ENCODE data around the gene PRDM12. TPM values are rescaled to one million over a fixed set of nuclear protein-coding genes. Genes with fewer than 3 reads are reported as not detected.

Gene PRDM12
- total RNA-seq, 1 experiment from 2014 or later, result not detected

GRCh38 chr9:130639124-130639765 is 25.1 kb upstream of the PRDM12 start:
- Histone ChIP-seq H3K4ac (ENCODE audit: low read depth, low read length) (no peak overlapping the region), H2BK12ac (ENCODE audit: insufficient read length, low read depth, low read length) (no peak overlapping the region), H3K27me3 (ENCODE audit: insufficient read depth, low read length) (no peaks in the 10 kb centered on the region), H3K56ac (ENCODE audit: insufficient read length, low read depth, low read length) (no peak overlapping the region), H3K23me2 (ENCODE audit: insufficient read length, low read depth, low read length, poor library complexity, severe bottlenecking) (no peaks in the 10 kb centered on the region), H3K79me2 (ENCODE audit: insufficient read depth, low read length) (no peaks in the 10 kb centered on the region), H2BK5ac (ENCODE audit: insufficient read length, low read length) (no peak overlapping the region), H3K4me2 (ENCODE audit: insufficient read depth, insufficient read length, low read length) (no peak overlapping the region), H3K14ac (ENCODE audit: insufficient read depth, low read length) (no peak overlapping the region), H2AFZ (ENCODE audit: low read length) (no peak overlapping the region), H3K27ac (ENCODE audit: insufficient read length, low read depth, low read length) (no peak overlapping the region), H3K4me1 (ENCODE audit: insufficient read depth, low read length) (no peaks in the 10 kb centered on the region; the same call in 1 of the 2 replicates), H2BK120ac (ENCODE audit: low read depth, low read length, poor library complexity, severe bottlenecking) (no peak overlapping the region), H4K8ac (replicated peaks; ENCODE audit: insufficient read length, low read depth, low read length) (no peak overlapping the region), H3K18ac (ENCODE audit: insufficient read length, low read depth, low read length) (no peak overlapping the region), H4K5ac (ENCODE audit: insufficient read length, low read depth, low read length) (no peak overlapping the region), H3T11ph (ENCODE audit: low read length) (no peak overlapping the region), H3K9ac (ENCODE audit: extremely low read depth, insufficient read length, low read length) (no peak overlapping the region), H3K23ac (ENCODE audit: insufficient read length, low read depth, low read length) (no peak overlapping the region), H3K9me3 (ENCODE audit: control insufficient read depth, low read depth, low read length) (no peaks in the 10 kb centered on the region), H2BK15ac (ENCODE audit: low read depth, low read length) (no peak overlapping the region), H4K91ac (ENCODE audit: insufficient read length, low read depth, low read length) (no peak overlapping the region), H3K79me1 (ENCODE audit: insufficient read depth, low read depth, low read length, poor library complexity, severe bottlenecking) (no peaks in the 10 kb centered on the region), H4K20me1 (ENCODE audit: control insufficient read depth, insufficient read depth, insufficient read length) (no peaks in the 10 kb centered on the region), H2AK5ac (ENCODE audit: insufficient read length, low read length) (no peak overlapping the region), H2BK20ac (ENCODE audit: low read depth, low read length, poor library complexity, severe bottlenecking) (no peak overlapping the region)
- WGBS (ENCODE audit: extremely low coverage, insufficient read length, low lambda C conversion rate), result no CpG with 5 or more reads among the region's 20 CpGs
- Mint-ChIP-seq H3K4me3 (no peak overlapping the region), H3K27ac (peak overlapping the region in 1 of 3 experiments; percentile 51; a peak in 2 of 7 replicates), H3K27me3 (ENCODE audit: low read depth) (peaks cover 2% of the 10 kb centered on the region; the same call in 1 of the 2 replicates), H3K9me3 (no peaks in the 10 kb centered on the region), H3K4me1 (peaks cover 15 to 17% of the 10 kb centered on the region in 2 experiments), H3K36me3 (ENCODE audit: insufficient read depth in 1 of 3, low read depth in 3 of 3) (peaks cover 8 to 35% (median 33%) of the 10 kb centered on the region in 3 experiments; a peak in 6 of 7 replicates)
- TF ChIP-seq CTCF (conservative IDR thresholded peaks at IDR 0.05), result no peak
- DNase-seq, result peak; percentile 35
